PC-3 (cell line): ENCODE data around the gene DENND2C.

Source experiments
- EZH2 ChIP-seq: fragments of 300-600 bp; sonication (generic); IDR thresholded peaks from one replicate; pipeline ENCODE4 v1.6.1; 2017; ENCODE audit warnings: antibody characterized with exemption, mild to moderate bottlenecking, low read length; ENCODE audit not compliant: unreplicated experiment
- TF ChIP-seq, protein P1 (sequence below): fragments of 300-600 bp; sonication (generic); conservative IDR thresholded peaks from 2 replicates; pipeline ENCODE4 v1.5.1; 2017; ENCODE audit warnings: antibody characterized with exemption, low read depth, mild to moderate bottlenecking, low read length

DNA sequence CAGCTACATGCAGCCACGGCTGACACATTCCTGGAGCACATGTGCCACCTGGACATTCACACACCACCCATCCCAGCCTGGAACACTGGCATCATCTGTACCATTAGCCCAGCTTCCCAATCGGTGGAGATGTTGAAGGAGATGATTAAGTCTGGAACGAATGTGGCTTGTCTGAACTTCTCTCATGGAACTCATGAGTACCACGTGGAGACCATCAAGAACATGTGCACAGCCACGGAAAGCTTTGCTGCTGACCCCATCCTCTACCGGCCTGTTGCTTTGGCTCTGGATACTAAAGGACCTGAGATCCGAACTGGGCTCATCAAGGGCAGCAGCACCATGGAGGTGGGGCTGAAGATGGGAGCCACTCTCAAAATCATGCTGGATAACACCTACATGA, 133.8 kb downstream of the DENND2C start:
- TF ChIP-seq, protein P1, sequence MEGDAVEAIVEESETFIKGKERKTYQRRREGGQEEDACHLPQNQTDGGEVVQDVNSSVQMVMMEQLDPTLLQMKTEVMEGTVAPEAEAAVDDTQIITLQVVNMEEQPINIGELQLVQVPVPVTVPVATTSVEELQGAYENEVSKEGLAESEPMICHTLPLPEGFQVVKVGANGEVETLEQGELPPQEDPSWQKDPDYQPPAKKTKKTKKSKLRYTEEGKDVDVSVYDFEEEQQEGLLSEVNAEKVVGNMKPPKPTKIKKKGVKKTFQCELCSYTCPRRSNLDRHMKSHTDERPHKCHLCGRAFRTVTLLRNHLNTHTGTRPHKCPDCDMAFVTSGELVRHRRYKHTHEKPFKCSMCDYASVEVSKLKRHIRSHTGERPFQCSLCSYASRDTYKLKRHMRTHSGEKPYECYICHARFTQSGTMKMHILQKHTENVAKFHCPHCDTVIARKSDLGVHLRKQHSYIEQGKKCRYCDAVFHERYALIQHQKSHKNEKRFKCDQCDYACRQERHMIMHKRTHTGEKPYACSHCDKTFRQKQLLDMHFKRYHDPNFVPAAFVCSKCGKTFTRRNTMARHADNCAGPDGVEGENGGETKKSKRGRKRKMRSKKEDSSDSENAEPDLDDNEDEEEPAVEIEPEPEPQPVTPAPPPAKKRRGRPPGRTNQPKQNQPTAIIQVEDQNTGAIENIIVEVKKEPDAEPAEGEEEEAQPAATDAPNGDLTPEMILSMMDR, result no peak
- TF ChIP-seq EZH2, result no peak
